ENCODE data around the gene HTRA1.

GRCh38 chr10:122468307-122468925 lies 7.1 kb downstream of the HTRA1 start:
- TF ChIP-seq MXI1 (IDR thresholded peaks at IDR 0.05; ENCODE audit: low read depth, low read length) (no peak), GMEB1 (CRISPR knock-in tag; IDR thresholded peaks at IDR 0.05) (no peak), CREB1 (IDR thresholded peaks at IDR 0.05) (no peak), CREB1 (CRISPR knock-in tag; IDR thresholded peaks at IDR 0.05) (no peak), GTF2F1 (IDR thresholded peaks at IDR 0.05; ENCODE audit: low read depth, low read length) (no peak), IRF9 (tag; IDR thresholded peaks at IDR 0.05) (no peak), MYC (IDR thresholded peaks at IDR 0.05; ENCODE audit: low read depth, low read length) (no peak), MYC (CRISPR knock-in tag; IDR thresholded peaks at IDR 0.05; ENCODE audit: borderline replicate concordance, low read depth) (no peak), TCF7L2 (IDR thresholded peaks at IDR 0.05; ENCODE audit: low read depth, low read length) (no peak), ZHX1 (conservative IDR thresholded peaks at IDR 0.05; ENCODE audit: low read length) (no peak), ZNF766 (CRISPR knock-in tag; conservative IDR thresholded peaks at IDR 0.05) (no peak)
- TF ChIP-seq, protein P1, sequence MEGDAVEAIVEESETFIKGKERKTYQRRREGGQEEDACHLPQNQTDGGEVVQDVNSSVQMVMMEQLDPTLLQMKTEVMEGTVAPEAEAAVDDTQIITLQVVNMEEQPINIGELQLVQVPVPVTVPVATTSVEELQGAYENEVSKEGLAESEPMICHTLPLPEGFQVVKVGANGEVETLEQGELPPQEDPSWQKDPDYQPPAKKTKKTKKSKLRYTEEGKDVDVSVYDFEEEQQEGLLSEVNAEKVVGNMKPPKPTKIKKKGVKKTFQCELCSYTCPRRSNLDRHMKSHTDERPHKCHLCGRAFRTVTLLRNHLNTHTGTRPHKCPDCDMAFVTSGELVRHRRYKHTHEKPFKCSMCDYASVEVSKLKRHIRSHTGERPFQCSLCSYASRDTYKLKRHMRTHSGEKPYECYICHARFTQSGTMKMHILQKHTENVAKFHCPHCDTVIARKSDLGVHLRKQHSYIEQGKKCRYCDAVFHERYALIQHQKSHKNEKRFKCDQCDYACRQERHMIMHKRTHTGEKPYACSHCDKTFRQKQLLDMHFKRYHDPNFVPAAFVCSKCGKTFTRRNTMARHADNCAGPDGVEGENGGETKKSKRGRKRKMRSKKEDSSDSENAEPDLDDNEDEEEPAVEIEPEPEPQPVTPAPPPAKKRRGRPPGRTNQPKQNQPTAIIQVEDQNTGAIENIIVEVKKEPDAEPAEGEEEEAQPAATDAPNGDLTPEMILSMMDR (IDR thresholded peaks at IDR 0.05 in 2 of 3, conservative IDR thresholded peaks at IDR 0.05 in 1 of 3; ENCODE audit: insufficient read depth in 2 of 3, low read depth in 1 of 3, low read length in 3 of 3): no peak
- TF ChIP-seq, protein P2, sequence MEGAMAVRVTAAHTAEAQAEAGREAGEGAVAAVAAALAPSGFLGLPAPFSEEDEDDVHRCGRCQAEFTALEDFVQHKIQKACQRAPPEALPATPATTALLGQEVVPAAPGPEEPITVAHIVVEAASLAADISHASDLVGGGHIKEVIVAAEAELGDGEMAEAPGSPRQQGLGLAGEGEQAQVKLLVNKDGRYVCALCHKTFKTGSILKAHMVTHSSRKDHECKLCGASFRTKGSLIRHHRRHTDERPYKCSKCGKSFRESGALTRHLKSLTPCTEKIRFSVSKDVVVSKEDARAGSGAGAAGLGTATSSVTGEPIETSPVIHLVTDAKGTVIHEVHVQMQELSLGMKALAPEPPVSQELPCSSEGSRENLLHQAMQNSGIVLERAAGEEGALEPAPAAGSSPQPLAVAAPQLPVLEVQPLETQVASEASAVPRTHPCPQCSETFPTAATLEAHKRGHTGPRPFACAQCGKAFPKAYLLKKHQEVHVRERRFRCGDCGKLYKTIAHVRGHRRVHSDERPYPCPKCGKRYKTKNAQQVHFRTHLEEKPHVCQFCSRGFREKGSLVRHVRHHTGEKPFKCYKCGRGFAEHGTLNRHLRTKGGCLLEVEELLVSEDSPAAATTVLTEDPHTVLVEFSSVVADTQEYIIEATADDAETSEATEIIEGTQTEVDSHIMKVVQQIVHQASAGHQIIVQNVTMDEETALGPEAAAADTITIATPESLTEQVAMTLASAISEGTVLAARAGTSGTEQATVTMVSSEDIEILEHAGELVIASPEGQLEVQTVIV (CRISPR knock-in tag; IDR thresholded peaks at IDR 0.05; ENCODE audit: borderline replicate concordance): no peak

All from K562 (cell line).